T-helper 17 cell (primary cell): Measurements from ENCODE around the gene CEMIP2. TPM values are rescaled to one million over a fixed set of nuclear protein-coding genes. Genes with fewer than 3 reads are reported as not detected.
"Not testable (repeated sequence)": the region's sequence is repeated elsewhere in the genome, so short reads cannot be mapped to it uniquely, and the experiment has no call there.

ENCODE experiments used
- ATAC-seq: fragments of 150-1000 bp; cut with Tn5 transposase; 2 replicates; pipeline ENCODE4 v1.10.0; 2021; ENCODE audit warnings: mild to moderate bottlenecking, moderate library complexity
- DNase-seq, 3 donors: peaks; one replicate each; pipeline versions ENCODE4 v3.0.0 to v3.0.0-alpha.2; 2020 to 2021
- H3K9me3 ChIP-seq: one replicate; pipeline ENCODE4 v1.7.0; 2013; ENCODE audit warnings: low read length, mild to moderate bottlenecking; ENCODE audit not compliant: control insufficient read depth, poor library complexity, severe bottlenecking
- H3K27ac Mint-ChIP-seq: one replicate; pipeline ENCODE4 v1.8.0; 2022; ENCODE audit warnings: mild to moderate bottlenecking, moderate library complexity, mixed read lengths
- H3K27me3 Mint-ChIP-seq: one replicate; pipeline ENCODE4 v1.8.0; 2022; ENCODE audit warnings: mixed read lengths
- H3K36me3 Mint-ChIP-seq: one replicate; pipeline ENCODE4 v1.8.0; 2022; ENCODE audit warnings: low read depth, mixed read lengths
- H3K4me1 Mint-ChIP-seq: one replicate; pipeline ENCODE4 v1.8.0; 2022; ENCODE audit warnings: mild to moderate bottlenecking, mixed read lengths
- H3K4me3 Mint-ChIP-seq: one replicate; pipeline ENCODE4 v1.8.0; 2022; ENCODE audit warnings: mild to moderate bottlenecking, moderate library complexity, mixed read lengths
- total RNA-seq, 4 donors: library from RNA in 2 of 4; stranded (reverse) in 2 of 4; gene quantifications; one replicate each; pipeline ENCODE4 v1.2.3 and lab custom pipeline; 2022 to 2026

CEMIP2 gene
- total RNA-seq, 2 donors from 2014 or later, result 129 to 240 TPM

- no peaks in the 10 kb centered on the region for H3K9me3 ChIP-seq
- DNase-seq (no peak), ATAC-seq (no peak)
- peaks cover 15% of the 10 kb centered on the region for H3K4me1 Mint-ChIP-seq
- no peak overlapping the region for H3K4me3 Mint-ChIP-seq
- H3K27me3 Mint-ChIP-seq, result no peaks in the 10 kb centered on the region
- H3K36me3 Mint-ChIP-seq, result peaks cover 14% of the 10 kb centered on the region
- H3K27ac Mint-ChIP-seq, result peak overlapping the region; percentile 19
Measured at GRCh38 chr9:71710856-71711255, 57.5 kb downstream of the CEMIP2 start.

- Mint-ChIP-seq H3K4me3 (peak overlapping the region; percentile 5), H3K36me3 (peaks cover 14% of the 10 kb centered on the region), H3K4me1 (peaks cover 15% of the 10 kb centered on the region), H3K27ac (peak overlapping the region; percentile 19), H3K27me3 (no peaks in the 10 kb centered on the region)
- DNase-seq (no peak), ATAC-seq (no peak)
- H3K9me3 ChIP-seq, result no peaks in the 10 kb centered on the region
Measured at GRCh38 chr9:71710201-71710600, 58.1 kb downstream of the CEMIP2 start.

- Mint-ChIP-seq H3K36me3 (peaks cover 14% of the 10 kb centered on the region), H3K27me3 (no peaks in the 10 kb centered on the region), H3K27ac (peak overlapping the region; percentile 6)
Measured at GRCh38 chr9:71709384-71709783, 58.9 kb downstream of the CEMIP2 start.

GRCh38 chr9:71706176-71706575 is 62.1 kb downstream of the CEMIP2 start:
- no peaks in the 10 kb centered on the region for H3K9me3 ChIP-seq
- peak overlapping the region; percentile 56 for H3K27ac Mint-ChIP-seq
- no peak overlapping the region for H3K4me3 Mint-ChIP-seq
- H3K36me3 Mint-ChIP-seq, result peaks cover 17% of the 10 kb centered on the region
- H3K27me3 Mint-ChIP-seq, result no peaks in the 10 kb centered on the region
- peaks cover 24% of the 10 kb centered on the region for H3K4me1 Mint-ChIP-seq
- DNase-seq (no peak), ATAC-seq (no peak)

More at GRCh38 chr9:71709384-71709783, 58.9 kb downstream of the CEMIP2 start:
- H3K4me3 Mint-ChIP-seq, result no peak overlapping the region
- ATAC-seq (no peak), DNase-seq (no peak)
- no peaks in the 10 kb centered on the region for H3K9me3 ChIP-seq
- peaks cover 19% of the 10 kb centered on the region for H3K4me1 Mint-ChIP-seq

GRCh38 chr9:71704796-71705195 is 63.5 kb downstream of the CEMIP2 start:
- Mint-ChIP-seq H3K27ac (peak overlapping the region; percentile 56), H3K4me3 (no peak overlapping the region), H3K27me3 (no peaks in the 10 kb centered on the region), H3K4me1 (peaks cover 26% of the 10 kb centered on the region), H3K36me3 (peaks cover 26% of the 10 kb centered on the region)
- ATAC-seq (no peak), DNase-seq (no peak)
- no peaks in the 10 kb centered on the region for H3K9me3 ChIP-seq

GRCh38 chr9:71703172-71703872 is 65.0 kb downstream of the CEMIP2 start:
- peaks cover 25% of the 10 kb centered on the region for H3K4me1 Mint-ChIP-seq
- DNase-seq, result no peak
- H3K9me3 ChIP-seq, result no peaks in the 10 kb centered on the region
- H3K27ac Mint-ChIP-seq, result peak overlapping the region; percentile 82
- ATAC-seq, result no peak
- no peak overlapping the region for H3K4me3 Mint-ChIP-seq
- no peaks in the 10 kb centered on the region for H3K27me3 Mint-ChIP-seq
- peaks cover 26% of the 10 kb centered on the region for H3K36me3 Mint-ChIP-seq

- no peaks in the 10 kb centered on the region for H3K27me3 Mint-ChIP-seq
- no peak for ATAC-seq
- H3K36me3 Mint-ChIP-seq, result peaks cover 20% of the 10 kb centered on the region
- no peak overlapping the region for H3K4me3 Mint-ChIP-seq
- no peaks in the 10 kb centered on the region for H3K9me3 ChIP-seq
- DNase-seq, result no peak
- H3K27ac Mint-ChIP-seq, result no peak overlapping the region
- peaks cover 11% of the 10 kb centered on the region for H3K4me1 Mint-ChIP-seq
Measured at GRCh38 chr9:71697882-71698281, 70.4 kb downstream of the CEMIP2 start.

- H3K9me3 ChIP-seq, result no peaks in the 10 kb centered on the region
- H3K4me1 Mint-ChIP-seq, result peaks cover 13% of the 10 kb centered on the region
- peaks cover 8% of the 10 kb centered on the region for H3K36me3 Mint-ChIP-seq
- H3K27me3 Mint-ChIP-seq, result no peaks in the 10 kb centered on the region
- H3K4me3 Mint-ChIP-seq, result no peak overlapping the region
- DNase-seq, result no peak
- no peak for ATAC-seq
- H3K27ac Mint-ChIP-seq, result no peak overlapping the region
Measured at GRCh38 chr9:71694332-71694731, 74.0 kb downstream of the CEMIP2 start.

- H3K9me3 ChIP-seq, result no peaks in the 10 kb centered on the region
Measured at GRCh38 chr9:71693607-71694006, 74.7 kb downstream of the CEMIP2 start.

GRCh38 chr9:71692337-71692736 is 76.0 kb downstream of the CEMIP2 start:
- Mint-ChIP-seq H3K4me3 (peak overlapping the region; percentile 55), H3K27ac (peak overlapping the region; percentile 63), H3K36me3 (peaks cover 10% of the 10 kb centered on the region), H3K4me1 (peaks cover 16% of the 10 kb centered on the region), H3K27me3 (no peaks in the 10 kb centered on the region)
- ATAC-seq (no peak), DNase-seq (no peak)
- no peaks in the 10 kb centered on the region for H3K9me3 ChIP-seq

More at GRCh38 chr9:71693607-71694006, 74.7 kb downstream of the CEMIP2 start:
- no peak overlapping the region for H3K4me3 Mint-ChIP-seq
- peaks cover 16% of the 10 kb centered on the region for H3K4me1 Mint-ChIP-seq
- no peak overlapping the region for H3K27ac Mint-ChIP-seq
- H3K36me3 Mint-ChIP-seq, result peaks cover 10% of the 10 kb centered on the region
- ATAC-seq (no peak), DNase-seq (no peak)
- H3K27me3 Mint-ChIP-seq, result no peaks in the 10 kb centered on the region

- not testable (repeated sequence) for H3K4me3 Mint-ChIP-seq, ATAC-seq, H3K9me3 ChIP-seq, DNase-seq, H3K27ac Mint-ChIP-seq, H3K36me3 Mint-ChIP-seq, H3K27me3 Mint-ChIP-seq
- H3K4me1 Mint-ChIP-seq, result peaks cover 16% of the 10 kb centered on the region
Measured at GRCh38 chr9:71691576-71691975, 76.7 kb downstream of the CEMIP2 start.

- H3K4me1 Mint-ChIP-seq, result peaks cover 20% of the 10 kb centered on the region
- H3K36me3 Mint-ChIP-seq, result peaks cover 10% of the 10 kb centered on the region
- ATAC-seq, result no peak
- no peak for DNase-seq
- H3K27me3 Mint-ChIP-seq, result no peaks in the 10 kb centered on the region
- H3K9me3 ChIP-seq, result no peaks in the 10 kb centered on the region
- H3K4me3 Mint-ChIP-seq, result no peak overlapping the region
- peak overlapping the region; percentile 67 for H3K27ac Mint-ChIP-seq
Measured at GRCh38 chr9:71690689-71691435, 77.5 kb downstream of the CEMIP2 start.

- H3K36me3 Mint-ChIP-seq, result peaks cover 8% of the 10 kb centered on the region
- H3K9me3 ChIP-seq, result no peaks in the 10 kb centered on the region
- no peaks in the 10 kb centered on the region for H3K27me3 Mint-ChIP-seq
- ATAC-seq (no peak), DNase-seq (no peak)
- H3K4me3 Mint-ChIP-seq, result peak overlapping the region; percentile 51
- H3K4me1 Mint-ChIP-seq, result peaks cover 26% of the 10 kb centered on the region
- peak overlapping the region; percentile 67 for H3K27ac Mint-ChIP-seq
Measured at GRCh38 chr9:71690063-71690688, 78.1 kb downstream of the CEMIP2 start.
